Stimulated activated CD8-positive, alpha-beta memory T cell treated with anti-CD3 and anti-CD28 coated beads, Interleukin-2, amount 100 ng/mL, for 1 hour (primary cell): ENCODE data around the gene SYT17.

Source experiments
- DNase-seq, 2 donors: peaks; one replicate each; pipeline ENCODE4 v3.0.0-alpha.2; 2020; ENCODE audit warnings: low read depth in 2 of 2

Gene SYT17

GRCh38 chr16:19167710-19168370 is at the start of gene SYT17:
Gene SYT17 (plus strand): TSS chr16:19168240. CDS start chr16:19168647, 407 bp downstream.
- DNase-seq: no peak

GRCh38 chr16:19118938-19119431 is 49.1 kb upstream of the SYT17 start:
- no peak for DNase-seq

- DNase-seq: no peak
These were observed 48.5 kb upstream of the SYT17 start for GRCh38 chr16:19119564-19119963.

GRCh38 chr16:19123535-19124178 is 44.4 kb upstream of the SYT17 start:
- no peak for DNase-seq

- no peak for DNase-seq
These were observed 41.7 kb upstream of the SYT17 start for GRCh38 chr16:19126300-19126699.

- no peak for DNase-seq
These were observed 40.8 kb upstream of the SYT17 start for GRCh38 chr16:19127205-19127604.

GRCh38 chr16:19127674-19128131 is 40.3 kb upstream of the SYT17 start:
- DNase-seq: no peak

GRCh38 chr16:19128454-19129200 is 39.4 kb upstream of the SYT17 start:
- DNase-seq: no peak

- DNase-seq: no peak
These were observed 37.7 kb upstream of the SYT17 start for GRCh38 chr16:19130385-19130784.

- DNase-seq: no peak
These were observed 36.9 kb upstream of the SYT17 start for GRCh38 chr16:19130852-19131824.

- DNase-seq: no peak
These were observed 36.2 kb upstream of the SYT17 start for GRCh38 chr16:19131825-19132218.

GRCh38 chr16:19132255-19132654 is 35.8 kb upstream of the SYT17 start:
- DNase-seq: no peak

GRCh38 chr16:19132898-19133297 is 35.1 kb upstream of the SYT17 start:
- no peak for DNase-seq

GRCh38 chr16:19133600-19133999 is 34.4 kb upstream of the SYT17 start:
- DNase-seq: no peak

GRCh38 chr16:19135201-19135842 is 32.7 kb upstream of the SYT17 start:
- no peak for DNase-seq

GRCh38 chr16:19135896-19136438 is 32.1 kb upstream of the SYT17 start:
- no peak for DNase-seq

GRCh38 chr16:19136549-19137196 is 31.4 kb upstream of the SYT17 start:
- DNase-seq: no peak

- DNase-seq: no peak
These were observed 30.6 kb upstream of the SYT17 start for GRCh38 chr16:19137201-19138128.

- DNase-seq: no peak
These were observed 29.4 kb upstream of the SYT17 start for GRCh38 chr16:19138601-19139000.
